IMR-90 (cell line): Measurements from ENCODE around the gene PDLIM1. TPM values are rescaled to one million over a fixed set of nuclear protein-coding genes. Genes with fewer than 3 reads are reported as not detected.

Experiments
- ATAC-seq: fragments of 200-7000 bp; cut with Tn5 transposase; 2 replicates; pipeline ENCODE4 v1.9.1; 2020; ENCODE audit warnings: low read depth, mild to moderate bottlenecking, moderate library complexity
- BruUV-seq: library from RNA; stranded (reverse); fragments of 400-500 nt; replicated peaks from 2 replicates; lab custom pipeline; 2021; lab: Mats Ljungman, UMichigan
- CTCF ChIA-PET: fragments of 300-600 bp; formaldehyde crosslinking; extraction: SDS; loops from one replicate; lab custom pipeline; 2021; ENCODE audit warnings: antibody characterized with exemption; lab: Yijun Ruan, JAX
- POLR2A ChIA-PET: fragments of 300-600 bp; sonication (Branson Sonifier 250); formaldehyde crosslinking; loops from one replicate; lab custom pipeline; 2022; ENCODE audit warnings: antibody characterized with exemption; ENCODE audit not compliant: unreplicated experiment; lab: Charles Lee
- DNase-seq: peaks from one replicate; pipeline ENCODE4 v3.0.0; 2013
- H2AFZ ChIP-seq: replicated peaks from 2 replicates; pipeline ENCODE3; 2013; ENCODE audit warnings: low read length, mild to moderate bottlenecking; ENCODE audit not compliant: poor library complexity
- H2AK5ac ChIP-seq: 2 replicates; pipeline ENCODE4 v1.6.1; 2013; ENCODE audit warnings: low read depth, low read length, inconsistent platforms
- H2AK9ac ChIP-seq: replicated peaks from 2 replicates; pipeline ENCODE3; 2013; ENCODE audit warnings: mild to moderate bottlenecking, low read depth, low read length, moderate library complexity; ENCODE audit not compliant: poor library complexity
- H2BK120ac ChIP-seq: 2 replicates; pipeline ENCODE4 v1.6.1; 2013; ENCODE audit warnings: low read depth, low read length, inconsistent platforms
- H2BK15ac ChIP-seq: 3 replicates; pipeline ENCODE4 v1.6.1; 2013; ENCODE audit warnings: low read depth, low read length, inconsistent platforms
- H2BK20ac ChIP-seq: 2 replicates; pipeline ENCODE4 v1.6.1; 2013; ENCODE audit warnings: low read depth, mild to moderate bottlenecking, inconsistent platforms, low read length, moderate library complexity
- H2BK5ac ChIP-seq: 2 replicates; pipeline ENCODE4 v1.6.1; 2013; ENCODE audit warnings: mild to moderate bottlenecking, low read depth, low read length, inconsistent platforms; ENCODE audit not compliant: poor library complexity, severe bottlenecking
- H3K14ac ChIP-seq: replicated peaks from 2 replicates; pipeline ENCODE4 v1.6.1; 2013; ENCODE audit warnings: low read depth, low read length, inconsistent platforms
- H3K18ac ChIP-seq: 2 replicates; pipeline ENCODE4 v1.6.1; 2013; ENCODE audit warnings: low read depth, low read length, control low read depth
- H3K23ac ChIP-seq: 2 replicates; pipeline ENCODE4 v1.6.1; 2013; ENCODE audit warnings: low read depth, low read length, inconsistent platforms
- H3K27ac ChIP-seq: 2 replicates; pipeline ENCODE4 v1.5.1; 2013; ENCODE audit warnings: mild to moderate bottlenecking, control low read depth, low read length; ENCODE audit not compliant: insufficient read depth
- H3K27me3 ChIP-seq: 2 replicates; pipeline ENCODE4 v1.6.1; 2013; ENCODE audit warnings: low read length; ENCODE audit not compliant: control insufficient read depth, insufficient read depth
- H3K36me3 ChIP-seq: 2 replicates; pipeline ENCODE4 v1.6.1; 2013; ENCODE audit warnings: low read length, mixed read lengths; ENCODE audit not compliant: control insufficient read depth, insufficient read depth
- H3K4ac ChIP-seq: 2 replicates; pipeline ENCODE4 v1.6.1; 2013; ENCODE audit warnings: low read depth, low read length, inconsistent platforms
- H3K4me1 ChIP-seq: 2 replicates; pipeline ENCODE4 v1.6.1; 2013; ENCODE audit warnings: low read length, mixed read lengths; ENCODE audit not compliant: control insufficient read depth, insufficient read depth
- H3K4me2 ChIP-seq: 2 replicates; pipeline ENCODE4 v1.6.1; 2013; ENCODE audit warnings: low read depth, mild to moderate bottlenecking, control low read depth, low read length, moderate library complexity
- H3K4me3 ChIP-seq: 2 replicates; pipeline ENCODE4 v1.5.1; 2013; ENCODE audit warnings: low read depth, mild to moderate bottlenecking, control low read depth, low read length, moderate library complexity; ENCODE audit not compliant: insufficient read depth
- H3K56ac ChIP-seq: 2 replicates; pipeline ENCODE4 v1.6.1; 2013; ENCODE audit warnings: low read length, inconsistent platforms; ENCODE audit not compliant: insufficient read depth; ENCODE audit errors: extremely low read depth
- H3K79me1 ChIP-seq, 2 experiments: 2 replicates each; pipeline ENCODE4 v1.6.1; 2013; ENCODE audit warnings: low read length in 2 of 2, inconsistent platforms in 1 of 2, low read depth in 1 of 2
- H3K9ac ChIP-seq: 2 replicates; pipeline ENCODE4 v1.6.1; 2013; ENCODE audit warnings: low read depth, low read length, control low read depth
- H3K9me1 ChIP-seq: 2 replicates; pipeline ENCODE4 v1.6.1; 2013; ENCODE audit warnings: low read length, inconsistent platforms; ENCODE audit not compliant: insufficient read depth
- H3K9me3 ChIP-seq: 2 replicates; pipeline ENCODE4 v1.6.1; 2013; ENCODE audit warnings: low read length; ENCODE audit not compliant: control insufficient read depth, insufficient read depth
- H4K20me1 ChIP-seq: 2 replicates; pipeline ENCODE4 v1.6.1; 2013; ENCODE audit warnings: low read length, inconsistent platforms; ENCODE audit not compliant: insufficient read depth
- H4K5ac ChIP-seq: 2 replicates; pipeline ENCODE4 v1.6.1; 2013; ENCODE audit warnings: mild to moderate bottlenecking, low read depth, low read length, control low read depth
- H4K8ac ChIP-seq, 2 experiments: 2 replicates each; pipeline ENCODE4 v1.6.1; 2013; ENCODE audit warnings: low read depth in 2 of 2, low read length in 2 of 2, control low read depth in 1 of 2, inconsistent platforms in 1 of 2
- H4K91ac ChIP-seq: 2 replicates; pipeline ENCODE4 v1.6.1; 2013; ENCODE audit warnings: low read depth, low read length, inconsistent platforms; ENCODE audit not compliant: insufficient read depth
- BHLHE40 ChIP-seq: fragments of 150-350 bp; IDR thresholded peaks from 2 replicates; pipeline ENCODE4 v1.6.1; 2016; ENCODE audit warnings: mild to moderate bottlenecking, low read depth, low read length
- FOS ChIP-seq: fragments of 150-350 bp; IDR thresholded peaks from 2 replicates; pipeline ENCODE4 v1.6.1; 2016; ENCODE audit warnings: low read depth, low read length
- NFE2L2 ChIP-seq: fragments of 150-350 bp; IDR thresholded peaks from 2 replicates; pipeline ENCODE4 v1.6.1; 2016; ENCODE audit warnings: low read depth, mild to moderate bottlenecking, low read length
- POLR2A ChIP-seq: IDR thresholded peaks from 2 replicates; pipeline ENCODE4 v1.6.1; 2012; ENCODE audit warnings: mild to moderate bottlenecking, low read depth, low read length
- WGBS, 2 experiments: methylation state at CpG; one replicate each; pipeline versions ENCODE4 v1.1.5 to v1.1.7; 2013; ENCODE audit warnings: missing lambda C conversion rate in 2 of 2; ENCODE audit not compliant: insufficient read length in 1 of 2; ENCODE audit errors: extremely low coverage in 2 of 2; 5-methylcytosine and 5-hydroxymethylcytosine counted together
- dilution Hi-C: fragments of 300-500 bp; cut with HindIII; formaldehyde crosslinking; loops from one replicate; pipeline ENCODE4 v1.14.3; 2018; ENCODE audit warnings: low sequenced_read_pairs; ENCODE audit not compliant: unreplicated experiment
- in situ Hi-C: fragments of 300-500 bp; cut with MboI; formaldehyde crosslinking; loops from 3 replicates; pipeline ENCODE4 v1.14.3; 2019; ENCODE audit warnings: low sequenced_read_pairs, inconsistent platforms, mixed read lengths
- intact Hi-C: fragments of 100-400 bp; cut with micrococcal nuclease; formaldehyde crosslinking; loops from 2 replicates; pipeline ENCODE4 v1.10.0; 2022
- polyA plus RNA-seq, 3 experiments: library from polyadenylated mRNA; depleted of rRNA; stranded (reverse); fragments of >200 nt; gene quantifications; 2 replicates each; pipeline ENCODE4 v1.2.3, GENCODE V29; 2012; ENCODE audit warnings: low replicate concordance in 1 of 3
- total RNA-seq: library from RNA; depleted of rRNA; stranded (reverse); fragments of >200 nt; gene quantifications from 2 replicates; pipeline ENCODE4 v1.2.3, GENCODE V29; 2012

Gene PDLIM1
- total and polyA plus RNA-seq, 2 of the 4 experiments (the other 2 are of a cell fraction), result 30.1 to 187 TPM

GRCh38 chr10:95267251-95267650 lies 23.6 kb downstream of the PDLIM1 start:
- Histone ChIP-seq H2AK5ac (no peak overlapping the region), H3K23ac (no peak overlapping the region), H2AK9ac (no peak overlapping the region), H3K4me3 (no peak overlapping the region), H2BK5ac (no peak overlapping the region), H4K20me1 (no peaks in the 10 kb centered on the region), H3K18ac (no peak overlapping the region), H4K8ac (no peak overlapping the region), H3K79me1 (peaks cover 28 to 69% of the 10 kb centered on the region in 2 experiments), H3K9ac (no peak overlapping the region), H4K5ac (no peak overlapping the region), H3K4me2 (no peak overlapping the region), H3K14ac (no peak overlapping the region), H3K4ac (no peak overlapping the region), H3K27me3 (no peaks in the 10 kb centered on the region), H3K4me1 (peaks cover 19% of the 10 kb centered on the region), H2AFZ (no peak overlapping the region), H3K9me1 (peaks cover 15% of the 10 kb centered on the region), H3K9me3 (no peaks in the 10 kb centered on the region), H3K56ac (no peak overlapping the region), H2BK120ac (no peak overlapping the region), H3K27ac (no peak overlapping the region), H4K91ac (no peak overlapping the region), H3K36me3 (peaks cover 55% of the 10 kb centered on the region), H2BK20ac (no peak overlapping the region), H2BK15ac (no peak overlapping the region)
- in situ Hi-C loops (no loop called here), intact Hi-C loops (no loop called here), dilution Hi-C loops (no loop called here)
- DNase-seq (no peak), ATAC-seq (no peak)
- CTCF ChIA-PET, result no interaction called here
- no TSS peak for BruUV-seq
- no CpG with 5 or more reads among the region's 3 CpGs for WGBS, 2 experiments
- TF ChIP-seq FOS (no peak), BHLHE40 (no peak), NFE2L2 (no peak), POLR2A (no peak)
- POLR2A ChIA-PET, result no interaction called here
